ENCODE data around the gene C2. TPM values are rescaled to one million over a fixed set of nuclear protein-coding genes. Genes with fewer than 3 reads are reported as not detected.
A peak's percentile ranks its signal among the peaks of the same experiment; 100 is the strongest.

Gene C2
- total RNA-seq, result 0.47 and 0.65 TPM in 2 replicates
- long read RNA-seq, partial matches to known transcripts, result 0 of 4 reads
- long read RNA-seq, other reads (novel, unspliced or antisense), result 4 of 4 reads

GRCh38 chr6:31927242-31927862 lies at the start of gene C2:
C2 (plus strand) TSS chr6:31927717; CDS start chr6:31927753, 36 bp downstream.
- Mint-ChIP-seq H3K4me1 (ENCODE audit: low read depth) (no peaks in the 10 kb centered on the region), H3K27ac (no peak within 1 kb of the TSS), H3K36me3 (ENCODE audit: insufficient read depth) (no peaks in the 10 kb centered on the region), H3K9me3 (ENCODE audit: low read depth) (no peaks in the 10 kb centered on the region), H3K27me3 (peaks cover 3% of the 10 kb centered on the region), H3K4me3 (ENCODE audit: low read depth) (no peak within 1 kb of the TSS)
- DNase-seq (ENCODE audit: low spot score, unreplicated experiment), result no peak
- no peak for TF ChIP-seq CTCF (IDR thresholded peaks at IDR 0.05; ENCODE audit: unreplicated experiment)

- no peaks in the 10 kb centered on the region for H3K27me3 Mint-ChIP-seq
- TF ChIP-seq CTCF (IDR thresholded peaks at IDR 0.05; ENCODE audit: unreplicated experiment), result no peak
- H3K4me3 Mint-ChIP-seq (ENCODE audit: low read depth), result peak overlapping the region; percentile 60
- peak overlapping the region; percentile 91 for H3K27ac Mint-ChIP-seq
- no peaks in the 10 kb centered on the region for H3K9me3 Mint-ChIP-seq (ENCODE audit: low read depth)
- DNase-seq (ENCODE audit: low spot score, unreplicated experiment), result no peak
- peaks cover 17% of the 10 kb centered on the region for H3K4me1 Mint-ChIP-seq (ENCODE audit: low read depth)
- H3K36me3 Mint-ChIP-seq (ENCODE audit: insufficient read depth), result peaks cover 14% of the 10 kb centered on the region
These were observed 49.3 kb upstream of the C2 start for GRCh38 chr6:31878222-31878621.

- Mint-ChIP-seq H3K4me1 (ENCODE audit: low read depth) (peaks cover 17% of the 10 kb centered on the region), H3K27me3 (no peaks in the 10 kb centered on the region), H3K27ac (peak within 1 kb of the TSS; percentile 91), H3K36me3 (ENCODE audit: insufficient read depth) (peaks cover 14% of the 10 kb centered on the region), H3K9me3 (ENCODE audit: low read depth) (no peaks in the 10 kb centered on the region), H3K4me3 (ENCODE audit: low read depth) (peak within 1 kb of the TSS; percentile 60)
- no peak for DNase-seq (ENCODE audit: low spot score, unreplicated experiment)
- no peak for TF ChIP-seq CTCF (IDR thresholded peaks at IDR 0.05; ENCODE audit: unreplicated experiment)
These were observed 48.8 kb upstream of the C2 start, which contains the start of gene SLC44A4 for GRCh38 chr6:31878726-31879125. SLC44A4 (minus strand) TSS chr6:31878997; CDS start chr6:31878980, 17 bp downstream.

GRCh38 chr6:31879143-31879542 lies 48.4 kb upstream of the C2 start:
- Mint-ChIP-seq H3K36me3 (ENCODE audit: insufficient read depth) (peaks cover 14% of the 10 kb centered on the region), H3K27ac (peak overlapping the region; percentile 57), H3K27me3 (no peaks in the 10 kb centered on the region), H3K4me1 (ENCODE audit: low read depth) (peaks cover 17% of the 10 kb centered on the region), H3K9me3 (ENCODE audit: low read depth) (no peaks in the 10 kb centered on the region), H3K4me3 (ENCODE audit: low read depth) (no peak overlapping the region)
- no peak for TF ChIP-seq CTCF (IDR thresholded peaks at IDR 0.05; ENCODE audit: unreplicated experiment)
- no peak for DNase-seq (ENCODE audit: low spot score, unreplicated experiment)

GRCh38 chr6:31879901-31880300 lies 47.6 kb upstream of the C2 start:
- H3K27me3 Mint-ChIP-seq, result no peaks in the 10 kb centered on the region
- H3K36me3 Mint-ChIP-seq (ENCODE audit: insufficient read depth), result peaks cover 14% of the 10 kb centered on the region
- H3K9me3 Mint-ChIP-seq (ENCODE audit: low read depth), result no peaks in the 10 kb centered on the region
- H3K4me3 Mint-ChIP-seq (ENCODE audit: low read depth), result no peak overlapping the region
- H3K4me1 Mint-ChIP-seq (ENCODE audit: low read depth), result peaks cover 17% of the 10 kb centered on the region
- H3K27ac Mint-ChIP-seq, result no peak overlapping the region
- TF ChIP-seq CTCF (IDR thresholded peaks at IDR 0.05; ENCODE audit: unreplicated experiment), result no peak
- no peak for DNase-seq (ENCODE audit: low spot score, unreplicated experiment)
